Fibroblast of mammary gland (primary cell): ENCODE results near the gene ADGRL2.

ENCODE experiments used
- DNase-seq: peaks from one replicate; pipeline ENCODE4 v3.0.0-alpha.2; 2010; ENCODE audit warnings: low read depth
- H3K4me3 ChIP-seq: 2 replicates; pipeline ENCODE4 v1.5.1; 2011; ENCODE audit warnings: low read depth, mild to moderate bottlenecking, low read length, moderate library complexity; ENCODE audit not compliant: control insufficient read depth
- CTCF ChIP-seq: conservative IDR thresholded peaks from 2 replicates; pipeline ENCODE4 v1.5.1; 2011; ENCODE audit warnings: low read depth, low read length, inconsistent platforms; ENCODE audit not compliant: control insufficient read depth, insufficient read depth

The ADGRL2 gene

GRCh38 chr1:81813691-81814090, 13.0 kb downstream of the ADGRL2 start:
- DNase-seq, result no peak
- H3K4me3 ChIP-seq, result no peak overlapping the region
- TF ChIP-seq CTCF, result no peak

- TF ChIP-seq CTCF, result no peak
- no peak overlapping the region for H3K4me3 ChIP-seq
- no peak for DNase-seq
These were observed 18.9 kb downstream of the ADGRL2 start for GRCh38 chr1:81819613-81820012.

GRCh38 chr1:81820765-81821164, 20.0 kb downstream of the ADGRL2 start:
- no peak for TF ChIP-seq CTCF
- H3K4me3 ChIP-seq, result no peak overlapping the region
- no peak for DNase-seq

GRCh38 chr1:81823082-81823481, 22.3 kb downstream of the ADGRL2 start:
- no peak for DNase-seq
- TF ChIP-seq CTCF, result no peak
- H3K4me3 ChIP-seq, result no peak overlapping the region

GRCh38 chr1:81824759-81825158, 24.0 kb downstream of the ADGRL2 start:
- no peak overlapping the region for H3K4me3 ChIP-seq

GRCh38 chr1:81827942-81828341, 27.2 kb downstream of the ADGRL2 start:
- TF ChIP-seq CTCF, result no peak
- no peak for DNase-seq
- no peak overlapping the region for H3K4me3 ChIP-seq

More at GRCh38 chr1:81824759-81825158, 24.0 kb downstream of the ADGRL2 start:
- DNase-seq, result no peak
- TF ChIP-seq CTCF, result no peak

GRCh38 chr1:81832573-81832972, 31.8 kb downstream of the ADGRL2 start:
- TF ChIP-seq CTCF, result no peak
- DNase-seq, result peak; percentile 89

More at GRCh38 chr1:81832573-81832972, 31.8 kb downstream of the ADGRL2 start:
- H3K4me3 ChIP-seq, result no peak overlapping the region
